ENCODE data around the gene TRPM2. TPM values are rescaled to one million over a fixed set of nuclear protein-coding genes. Genes with fewer than 3 reads are reported as not detected.

TRPM2 gene
- total RNA-seq = 1 to 10 TPM; 6.5 to 6.8 TPM

DNA sequence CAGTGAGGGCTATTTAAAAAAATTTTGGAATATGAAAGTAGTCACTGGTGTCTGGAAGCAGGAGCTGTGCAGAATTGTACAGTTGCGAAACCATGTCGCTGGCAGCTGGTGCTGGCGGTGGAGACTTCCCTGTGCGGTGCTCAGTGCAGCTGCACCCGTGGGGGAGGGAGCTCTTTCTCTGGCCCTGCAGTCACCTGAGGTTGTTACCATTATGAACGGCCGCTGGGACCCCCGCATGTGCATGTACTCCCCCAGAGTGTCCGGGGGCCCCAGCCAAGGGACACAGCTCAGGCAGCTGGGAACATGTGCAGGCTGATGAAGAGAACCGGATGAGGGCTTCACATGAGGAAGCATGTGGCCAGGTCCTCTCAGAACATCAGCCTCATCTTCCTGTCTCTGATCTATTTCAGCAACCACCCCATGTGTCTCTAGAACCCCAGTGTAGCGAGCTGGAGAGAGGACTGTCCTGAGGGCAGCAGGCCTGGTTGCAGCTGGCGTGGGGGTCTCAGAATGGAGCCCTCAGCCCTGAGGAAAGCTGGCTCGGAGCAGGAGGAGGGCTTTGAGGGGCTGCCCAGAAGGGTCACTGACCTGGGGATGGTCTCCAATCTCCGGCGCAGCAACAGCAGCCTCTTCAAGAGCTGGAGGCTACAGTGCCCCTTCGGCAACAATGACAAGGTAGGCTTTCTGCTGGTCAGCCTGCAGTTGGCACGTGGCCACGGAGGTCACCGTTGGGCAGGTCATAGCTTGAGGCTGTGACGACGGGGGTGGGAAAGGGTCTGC, at the start of gene TRPM2:
TSS of gene TRPM2 (plus strand) at position 431 of the 780 bp plus-strand sequence. CDS start at position 511, 80 bp downstream.
- ChIA-PET CTCF (interaction anchor here (0.9 kb wide), 1 partner anchor 103 kb away, joined by 3 read pairs; no protein-coding TSS in a partner anchor), POLR2A (interaction anchor here (0.8 kb wide), 1 partner anchor 14 kb away, joined by 3 read pairs; no protein-coding TSS in a partner anchor)

DNA sequence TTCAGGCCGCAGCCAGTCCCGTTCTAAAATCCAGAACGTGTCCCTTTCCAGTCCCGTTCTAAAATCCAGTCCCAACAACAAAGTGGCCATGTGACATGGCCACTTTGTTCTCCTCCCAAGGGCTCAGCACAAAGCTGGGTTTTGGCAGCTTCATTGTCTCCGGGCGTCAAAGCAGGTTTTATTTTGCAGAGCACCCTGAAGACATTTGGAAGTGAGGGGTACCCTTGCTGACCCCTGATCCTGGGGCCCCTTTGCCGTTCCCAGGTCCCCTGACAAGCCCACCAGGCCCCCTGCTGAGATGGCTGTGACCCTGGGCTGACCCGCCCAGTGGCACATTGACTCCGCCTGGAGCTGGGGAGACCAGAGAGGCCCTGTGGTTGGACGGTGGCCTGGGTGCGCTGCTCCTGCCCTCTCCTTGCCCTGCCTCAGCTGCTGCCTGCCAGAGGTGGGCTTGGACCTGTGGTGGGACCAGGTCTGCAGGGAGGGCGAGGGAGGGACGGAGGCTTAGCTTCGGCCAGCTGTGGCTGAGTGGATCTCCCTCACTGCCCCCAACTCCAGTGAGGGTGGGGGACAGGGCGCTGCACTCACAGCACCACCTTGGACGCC, 49.3 kb upstream of the TRPM2 start:
- ChIA-PET CTCF (interaction anchor here (1.0 to 1.4 kb wide), 3 partner anchors 27 to 154 kb away, joined by 3 read pairs; no protein-coding TSS in a partner anchor), POLR2A (interaction anchor here (0.9 kb wide), 1 partner anchor 30 kb away, joined by 3 read pairs; no protein-coding TSS in a partner anchor)

DNA sequence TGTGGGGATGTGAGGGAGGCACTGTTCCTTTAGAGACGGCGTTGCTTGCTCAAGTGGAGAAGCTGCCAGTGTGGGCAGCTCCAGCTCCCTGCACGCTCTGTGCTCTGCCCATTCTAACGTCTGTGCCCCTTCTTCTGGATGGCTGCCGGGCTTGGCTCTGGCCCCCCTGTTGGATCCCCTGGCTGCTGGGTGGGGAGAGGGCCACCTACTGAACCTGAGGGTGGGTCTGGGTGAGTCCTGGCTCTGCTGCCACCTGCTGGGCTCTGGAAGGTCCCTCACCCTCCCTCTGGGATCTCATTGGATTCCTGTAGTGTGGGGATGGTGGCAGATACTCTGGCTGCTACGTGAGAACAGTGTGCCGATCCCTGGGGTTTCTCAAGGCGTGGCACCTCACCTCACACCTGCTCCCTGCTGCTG, 48.5 kb upstream of the TRPM2 start:
- ChIA-PET POLR2A (interaction anchor here (0.9 kb wide), 1 partner anchor 29 kb away, joined by 3 read pairs; no protein-coding TSS in a partner anchor), CTCF (interaction anchor here (0.6 to 1.4 kb wide), 4 partner anchors 9 to 153 kb away, joined by 3 read pairs; no protein-coding TSS in a partner anchor)

- ChIA-PET POLR2A (no interaction called here), CTCF (interaction anchor here (0.6 to 1.0 kb wide), 2 partner anchors 10 to 28 kb away, joined by 3 read pairs; no protein-coding TSS in a partner anchor)
Measured at GRCh38 chr21:44305691-44306090, 47.7 kb upstream of the TRPM2 start.

DNA sequence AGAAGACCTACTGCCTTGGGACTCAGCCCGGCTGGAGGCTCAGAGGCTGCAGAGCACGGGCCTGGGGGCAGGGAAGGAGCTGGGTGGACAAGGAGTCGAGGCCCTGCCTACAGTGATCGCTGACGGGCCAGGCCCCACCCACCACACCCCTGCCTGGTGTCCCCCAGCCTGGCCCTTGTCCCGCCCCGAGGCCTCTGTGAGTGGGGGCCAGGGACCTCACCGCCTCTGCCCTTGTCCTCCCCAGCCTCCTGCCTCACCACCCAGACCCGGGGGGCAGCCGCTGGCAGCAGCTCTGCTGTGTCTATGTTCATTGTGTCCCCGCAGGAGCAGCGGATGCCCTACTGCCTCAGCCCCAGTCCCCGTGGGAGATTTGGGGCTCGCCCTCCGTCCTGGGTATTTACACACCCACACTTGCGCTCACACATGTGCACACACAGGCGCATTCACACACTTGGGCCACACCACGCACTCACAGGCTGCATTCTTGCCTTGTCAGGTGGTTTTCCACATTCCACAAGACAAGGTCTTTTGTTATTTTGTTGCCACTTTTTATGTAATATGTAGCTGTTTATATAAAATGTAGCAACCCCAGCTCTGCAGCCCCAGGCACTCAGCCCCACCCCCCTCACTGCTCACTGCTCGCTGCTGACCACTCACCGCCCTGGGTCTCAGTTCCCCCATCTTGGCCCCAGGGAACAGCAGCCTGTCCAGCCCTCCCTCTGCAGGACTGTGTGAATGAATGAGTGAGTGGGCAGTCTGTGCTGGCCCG, 46.3 kb upstream of the TRPM2 start:
- ChIA-PET CTCF (no interaction called here), POLR2A (no interaction called here)

DNA sequence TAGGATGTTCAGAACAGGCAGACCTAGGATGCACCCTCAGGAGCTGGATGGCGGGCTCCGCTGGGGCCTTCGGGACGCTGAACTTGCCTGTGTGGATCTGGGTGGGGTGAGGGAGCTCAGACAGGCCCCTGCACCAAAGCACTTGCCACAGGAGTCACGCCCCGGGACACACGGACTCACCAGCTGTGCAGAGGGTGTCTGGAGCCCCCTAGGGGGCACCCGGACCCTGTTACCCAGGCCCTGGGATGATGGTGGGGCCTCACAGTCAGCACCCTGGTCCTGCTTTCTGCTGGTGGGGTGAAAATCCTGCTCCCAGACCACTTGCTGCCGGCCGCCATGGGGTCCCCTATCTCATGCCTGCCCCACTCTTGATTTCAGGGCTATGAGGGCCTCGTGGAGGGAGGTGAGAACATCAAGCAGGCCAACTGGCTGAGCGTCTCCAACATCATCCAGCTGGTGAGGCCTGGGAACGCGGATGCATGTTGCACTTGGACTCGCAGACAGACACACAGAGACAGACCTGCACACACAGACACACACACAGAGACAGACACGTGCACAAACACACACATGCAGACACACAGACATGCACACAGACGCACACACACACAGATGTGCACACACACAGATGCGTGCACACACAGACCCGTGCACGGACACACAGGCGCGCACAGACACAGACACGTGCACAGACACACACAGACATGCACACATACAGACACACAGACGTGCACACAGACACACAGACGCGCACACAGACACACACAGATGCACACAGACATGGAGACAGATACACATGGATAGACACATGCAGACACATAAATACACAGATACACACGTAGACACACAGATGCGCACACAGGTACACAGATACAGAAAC, 42.6 kb upstream of the TRPM2 start:
- POLR2A ChIA-PET = no interaction called here
- CTCF ChIA-PET = interaction anchor here (0.7 kb wide), 1 partner anchor 23 kb away, joined by 3 read pairs; no protein-coding TSS in a partner anchor

DNA sequence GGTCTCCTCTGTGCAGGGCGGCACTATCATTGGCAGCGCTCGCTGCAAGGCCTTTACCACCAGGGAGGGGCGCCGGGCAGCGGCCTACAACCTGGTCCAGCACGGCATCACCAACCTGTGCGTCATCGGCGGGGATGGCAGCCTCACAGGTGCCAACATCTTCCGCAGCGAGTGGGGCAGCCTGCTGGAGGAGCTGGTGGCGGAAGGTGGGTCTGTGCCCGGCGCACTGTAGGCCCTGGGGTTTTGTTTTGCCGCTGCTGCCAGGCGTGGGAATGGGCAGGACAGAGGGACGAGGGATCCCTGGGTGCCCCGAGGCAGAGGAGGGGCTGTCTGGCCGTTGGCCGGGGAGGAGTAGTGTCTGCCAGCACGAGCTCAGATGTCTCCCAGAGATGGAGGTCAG, 41.3 kb upstream of the TRPM2 start:
- ChIA-PET POLR2A (no interaction called here), CTCF (no interaction called here)

DNA sequence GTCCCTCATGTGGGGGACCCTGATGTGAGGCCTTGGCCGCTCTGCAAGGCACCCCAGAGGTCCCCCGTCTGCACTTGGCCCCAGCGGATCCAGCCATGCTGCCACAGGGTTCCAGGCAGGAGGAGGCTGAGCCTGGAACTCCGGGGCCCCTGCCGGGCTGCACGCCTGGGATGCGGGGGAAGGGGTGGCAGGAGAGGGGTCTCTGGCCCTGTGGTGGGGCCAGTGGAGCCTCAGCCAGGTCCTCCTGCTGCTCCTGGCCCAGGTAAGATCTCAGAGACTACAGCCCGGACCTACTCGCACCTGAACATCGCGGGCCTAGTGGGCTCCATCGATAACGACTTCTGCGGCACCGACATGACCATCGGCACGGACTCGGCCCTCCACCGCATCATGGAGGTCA, 40.7 kb upstream of the TRPM2 start:
- ChIA-PET CTCF (no interaction called here), POLR2A (no interaction called here)

DNA sequence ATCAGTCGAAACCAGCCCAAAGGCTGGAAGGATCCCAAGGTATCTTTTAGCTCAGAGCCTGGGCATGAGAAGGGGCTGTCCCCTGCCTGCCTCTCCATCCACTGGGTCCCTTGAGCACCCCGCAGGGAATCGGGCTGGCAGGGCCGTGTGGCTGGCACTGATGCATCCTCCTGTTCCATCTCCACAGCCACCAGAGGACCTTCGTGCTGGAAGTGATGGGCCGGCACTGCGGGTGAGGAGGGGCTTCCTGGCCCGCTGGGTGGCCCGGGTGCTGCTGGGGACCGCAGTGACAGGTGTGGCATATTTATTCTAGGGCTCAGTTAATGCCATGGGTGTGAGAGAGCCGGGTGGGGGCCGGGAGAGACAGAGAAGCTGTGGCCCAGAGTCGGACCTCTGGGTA, 40.0 kb upstream of the TRPM2 start:
- POLR2A ChIA-PET = no interaction called here

DNA sequence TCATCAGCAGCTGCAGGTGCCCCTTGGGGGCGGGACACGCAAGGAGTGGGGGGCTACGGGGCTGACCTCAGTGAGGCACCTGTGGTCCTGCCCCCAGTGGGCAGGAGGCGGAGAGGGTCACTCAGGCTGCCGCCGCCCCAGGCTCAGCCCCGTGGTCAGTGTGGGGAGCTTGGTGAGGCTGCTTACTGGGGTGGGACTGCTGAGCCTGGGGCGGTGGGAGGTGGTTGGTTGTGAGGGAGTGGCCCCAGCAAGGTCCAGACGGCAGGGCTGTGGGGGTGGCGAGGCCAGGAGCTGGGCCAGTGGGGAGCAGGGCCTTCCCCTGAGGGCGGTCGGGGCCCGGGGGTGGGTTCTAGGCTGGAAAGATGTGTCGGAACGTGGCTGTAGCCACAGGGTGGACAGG, 39.3 kb upstream of the TRPM2 start:
- ChIA-PET POLR2A (no interaction called here), CTCF (no interaction called here)

More for the DNA sequence above, 40.0 kb upstream of the TRPM2 start:
- CTCF ChIA-PET = no interaction called here

DNA sequence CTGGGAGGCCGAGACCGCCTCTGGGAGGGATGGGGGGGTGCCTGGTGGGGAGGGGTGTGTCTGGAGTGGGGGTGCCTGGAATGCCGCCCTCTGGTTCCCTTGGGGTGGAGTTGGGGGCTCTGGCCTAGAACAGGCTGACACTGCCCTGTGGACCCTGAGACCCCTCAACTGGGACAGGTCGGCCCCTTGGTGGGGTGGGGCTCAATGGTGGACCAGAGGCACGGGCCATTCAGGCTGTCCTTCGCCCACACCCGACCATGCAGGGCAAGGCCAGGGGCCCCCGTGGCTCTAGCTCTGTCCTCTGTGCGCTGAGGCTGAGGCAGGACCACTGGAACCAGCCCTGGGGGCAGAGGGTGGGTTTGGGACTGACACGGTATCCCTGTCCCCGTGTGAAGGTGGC, 38.9 kb upstream of the TRPM2 start:
- ChIA-PET POLR2A (no interaction called here), CTCF (no interaction called here)

- CTCF ChIA-PET = interaction anchor here (1.5 kb wide), 1 partner anchor 14 kb away, joined by 3 read pairs; no protein-coding TSS in a partner anchor
- POLR2A ChIA-PET = no interaction called here
Measured at GRCh38 chr21:44315691-44316203, 37.7 kb upstream of the TRPM2 start.

- POLR2A ChIA-PET = no interaction called here
- CTCF ChIA-PET = interaction anchor here (1.5 kb wide), 1 partner anchor 15 kb away, joined by 3 read pairs; no protein-coding TSS in a partner anchor
Measured at GRCh38 chr21:44316277-44316900, 37.0 kb upstream of the TRPM2 start.

GRCh38 chr21:44317241-44317782, 36.1 kb upstream of the TRPM2 start:
- POLR2A ChIA-PET = no interaction called here

GRCh38 chr21:44317871-44318270, 35.5 kb upstream of the TRPM2 start:
- ChIA-PET POLR2A (no interaction called here), CTCF (no interaction called here)

More at GRCh38 chr21:44317241-44317782, 36.1 kb upstream of the TRPM2 start:
- CTCF ChIA-PET = no interaction called here

DNA sequence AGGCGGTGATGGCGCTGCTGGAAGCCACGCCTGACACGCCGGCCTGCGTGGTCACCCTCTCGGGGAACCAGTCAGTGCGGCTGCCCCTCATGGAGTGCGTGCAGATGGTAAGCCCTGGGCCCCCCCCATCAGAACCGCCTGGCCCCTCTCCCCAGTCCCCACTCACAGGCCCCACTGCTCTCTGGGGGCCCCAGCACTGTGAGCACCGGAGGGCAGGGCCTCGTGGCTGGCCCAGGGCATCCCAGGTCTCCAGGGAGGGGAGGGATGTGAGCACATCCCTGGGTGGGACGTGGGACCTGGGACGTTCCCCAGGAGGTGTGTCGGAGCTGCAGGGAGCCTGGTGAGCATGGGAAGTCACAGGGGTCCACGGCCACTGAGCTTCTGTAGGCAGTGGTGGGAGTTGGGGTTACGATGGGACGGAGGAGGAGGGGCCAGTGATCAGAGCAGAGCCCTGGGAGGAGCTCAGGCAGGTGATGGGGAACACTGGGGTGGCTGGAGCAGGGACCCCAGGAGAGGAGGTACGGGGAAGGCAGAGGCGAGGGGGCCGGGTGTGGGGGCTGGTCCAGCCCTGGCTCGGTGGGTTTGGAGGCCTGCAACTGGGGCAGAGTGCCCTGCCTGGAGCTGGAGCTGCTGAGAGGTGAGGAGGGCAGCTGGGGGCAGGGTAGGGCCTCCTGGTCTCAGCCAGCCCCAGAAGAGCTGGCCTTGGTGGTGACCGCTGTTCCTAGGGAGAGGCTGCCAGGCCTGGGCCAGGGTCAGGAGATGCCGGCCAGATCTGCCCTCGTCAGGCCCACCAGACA, 34.7 kb upstream of the TRPM2 start:
- CTCF ChIA-PET = no interaction called here
- POLR2A ChIA-PET = no interaction called here

GRCh38 chr21:44319407-44320065, 33.9 kb upstream of the TRPM2 start:
- CTCF ChIA-PET = no interaction called here
- POLR2A ChIA-PET = no interaction called here
